CD4-positive, alpha-beta T cell treated with Interleukin-6 for 4 hours (primary cell): Measurements from ENCODE around the gene DENND1B.

Experiments
- DNase-seq: peaks from one replicate; pipeline ENCODE4 v3.0.0-alpha.2; 2020; ENCODE audit warnings: mixed read lengths

The DENND1B gene

DNA sequence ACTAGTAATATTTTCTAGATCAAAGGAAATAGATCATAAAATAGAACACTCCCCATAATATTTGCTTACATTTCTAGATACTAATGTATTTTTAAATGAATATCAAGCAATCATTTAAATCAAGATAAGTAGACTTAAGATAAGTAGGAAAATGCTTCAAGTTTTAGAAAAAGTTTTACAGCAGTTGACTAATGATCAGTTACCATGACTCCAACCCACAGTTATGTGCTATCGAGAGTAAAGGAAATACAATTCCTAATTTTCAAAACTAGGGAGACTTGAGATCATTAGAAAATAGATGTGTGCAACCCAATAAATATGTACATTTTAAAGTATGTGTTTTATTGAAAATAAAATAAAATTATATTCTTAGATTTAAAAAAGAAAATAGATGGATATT is 95.0 kb downstream of the DENND1B start:
- no peak for DNase-seq

DNA sequence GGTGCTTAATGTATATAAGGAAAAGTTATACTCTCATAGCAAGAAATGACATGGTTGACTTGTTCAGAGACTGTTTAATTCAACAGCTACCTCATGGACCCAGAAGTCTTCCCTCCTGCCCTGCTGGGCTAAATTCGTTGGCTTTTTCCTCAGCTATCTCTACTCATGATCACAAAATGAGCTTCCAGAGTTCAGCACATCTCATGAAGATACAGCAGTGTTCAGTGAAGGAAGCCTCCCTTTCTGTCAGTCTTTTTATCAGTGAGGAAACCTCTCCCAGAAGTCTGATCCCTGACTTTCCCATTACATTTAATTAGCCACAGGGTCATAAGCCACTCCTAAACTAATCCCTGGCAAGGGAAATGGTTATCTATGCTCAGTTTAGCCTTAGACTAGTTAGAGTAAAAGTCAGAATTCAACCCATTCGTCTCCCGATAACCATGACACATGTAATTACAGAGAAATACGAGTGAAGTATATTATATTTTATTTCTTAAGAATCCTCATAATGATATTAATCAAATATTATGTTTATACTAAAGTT is 97.5 kb downstream of the DENND1B start:
- DNase-seq = no peak

DNA sequence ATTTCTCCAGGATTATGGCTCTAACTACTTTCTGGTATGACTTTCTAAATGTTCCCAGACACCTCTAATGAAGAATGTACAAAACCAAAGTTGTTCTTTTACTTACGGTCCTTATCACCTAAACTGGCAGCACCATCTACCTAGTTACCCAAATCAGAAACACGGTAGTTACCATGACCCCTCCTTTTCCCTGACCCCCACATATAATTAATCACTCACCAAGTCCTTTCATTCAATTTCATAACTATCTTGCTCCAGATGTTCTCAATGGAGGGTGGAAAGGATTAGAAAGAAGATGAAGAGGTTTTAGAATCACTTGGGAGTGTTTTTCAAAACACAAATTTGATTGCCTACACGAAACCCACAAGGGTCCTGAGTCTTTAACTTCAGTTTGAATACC is 98.0 kb downstream of the DENND1B start:
- DNase-seq = no peak

DNA sequence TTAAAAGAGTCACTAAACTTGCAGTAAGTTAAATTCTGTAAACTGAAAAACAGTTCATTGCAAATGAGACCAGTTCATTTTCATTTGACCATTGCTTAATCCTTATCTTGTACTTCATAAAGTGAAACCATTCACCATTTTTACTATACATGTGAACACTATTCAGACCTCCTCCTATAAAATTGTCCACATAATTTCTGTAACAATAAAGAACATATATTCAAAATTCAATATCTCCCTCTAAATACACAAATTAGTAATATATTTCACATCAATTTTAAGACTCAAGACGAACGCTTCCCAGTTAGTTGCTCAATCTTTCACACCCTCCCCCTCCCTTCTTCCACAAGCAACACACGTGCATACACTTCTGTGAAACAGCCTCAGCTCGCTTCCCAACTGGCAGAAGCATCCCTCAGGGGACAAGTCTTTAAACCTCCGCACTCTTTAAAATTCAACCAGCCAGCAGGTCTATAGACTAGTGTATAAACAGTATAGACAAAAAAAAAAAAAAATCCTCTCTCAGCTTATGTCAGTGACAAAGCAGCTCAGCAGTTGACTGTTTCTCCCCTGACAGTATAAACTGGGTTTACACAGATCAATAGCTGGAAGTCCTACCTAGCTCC is 99.6 kb downstream of the DENND1B start:
- DNase-seq = no peak

DNA sequence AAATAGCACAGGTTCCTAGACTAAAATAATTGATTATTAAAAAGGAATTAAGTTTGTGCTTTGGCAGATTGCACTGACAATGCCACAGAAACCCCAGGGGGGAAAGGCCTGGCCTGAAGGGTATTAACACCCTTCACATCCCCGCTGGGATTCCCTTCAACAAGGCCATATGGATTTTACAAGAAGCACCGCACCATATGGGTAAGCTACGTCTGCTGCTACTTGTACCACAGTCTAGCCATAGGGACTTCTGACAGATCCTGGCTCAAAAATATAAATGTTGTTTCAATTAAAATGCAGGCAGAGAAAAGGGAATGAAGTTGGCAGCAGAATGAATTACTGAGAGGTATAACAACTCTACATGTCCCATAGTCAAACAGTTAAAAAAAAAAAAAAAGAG is 101.0 kb downstream of the DENND1B start:
- no peak for DNase-seq

DNA sequence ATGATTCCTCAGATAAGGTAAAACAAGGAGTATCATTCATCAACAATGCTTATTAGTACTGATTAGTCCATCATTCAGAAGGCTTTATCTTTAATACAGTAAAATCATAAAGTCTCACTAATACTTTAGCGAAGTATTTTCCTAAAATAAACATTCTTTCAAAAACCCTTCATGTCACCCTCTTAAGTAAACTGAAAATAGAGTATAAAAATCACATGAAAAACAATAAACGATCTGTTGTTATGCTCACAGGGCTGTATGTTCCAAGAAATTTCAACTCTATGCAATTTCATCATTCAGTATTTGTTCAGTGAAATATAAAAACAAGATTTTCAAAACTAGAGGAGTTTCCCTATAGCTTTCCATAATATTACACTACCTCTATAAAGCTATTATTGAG is 102.0 kb downstream of the DENND1B start:
- no peak for DNase-seq

DNA sequence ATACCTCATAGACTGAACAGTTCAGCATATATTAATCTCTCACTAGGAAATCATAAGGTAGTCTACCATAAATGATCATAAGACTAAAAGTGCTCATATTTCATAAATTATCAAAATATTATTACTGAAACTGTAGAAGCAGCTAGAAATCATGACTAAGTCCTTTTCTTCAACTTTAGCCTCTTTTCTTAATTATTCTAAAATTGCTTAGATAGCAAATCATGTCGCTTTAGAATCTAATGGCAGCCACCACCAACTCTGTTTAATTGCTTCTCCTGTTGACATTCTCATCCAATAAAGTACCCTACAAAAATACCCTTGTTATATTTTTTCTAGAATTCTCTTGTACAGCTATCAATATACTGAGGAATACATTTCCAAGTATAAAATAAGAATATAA is 102.9 kb downstream of the DENND1B start:
- DNase-seq = no peak

DNA sequence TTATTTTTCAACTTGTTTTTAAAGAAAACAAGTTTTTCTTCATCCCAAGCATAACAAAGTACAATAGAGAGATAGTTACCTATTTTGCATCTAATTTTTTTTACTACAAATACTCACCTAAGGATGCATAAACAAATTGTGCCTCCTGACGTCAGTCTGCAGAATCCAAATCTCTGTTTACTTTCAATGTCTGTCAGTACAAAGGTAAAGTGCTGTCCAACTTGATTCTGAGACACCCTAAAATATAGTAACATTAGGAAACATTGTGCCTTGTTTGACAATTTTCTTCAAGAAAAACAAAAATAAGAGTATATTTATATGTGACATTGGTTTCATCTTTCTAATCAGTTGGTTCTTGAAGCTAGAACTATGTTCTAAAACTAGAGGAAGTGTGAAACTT is 103.4 kb downstream of the DENND1B start:
- no peak for DNase-seq

DNA sequence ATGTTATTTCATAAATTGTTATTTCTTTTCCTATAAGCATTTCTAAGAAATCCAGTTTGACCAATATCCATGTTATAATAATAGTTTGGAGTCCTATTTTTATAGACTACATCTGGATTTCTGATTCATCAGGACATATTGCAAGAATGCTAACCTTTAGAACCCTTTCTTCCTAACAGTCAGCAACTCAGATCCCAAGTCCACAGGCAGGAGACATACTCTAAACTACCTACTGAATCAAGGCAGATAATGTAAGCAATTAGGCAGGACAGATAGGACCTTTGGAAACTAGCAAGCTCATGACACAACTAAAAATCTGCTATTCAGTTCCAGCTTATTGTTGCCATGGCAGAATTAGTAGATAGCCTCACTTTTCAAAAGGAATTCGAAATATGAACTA is 104.1 kb downstream of the DENND1B start:
- no peak for DNase-seq

DNA sequence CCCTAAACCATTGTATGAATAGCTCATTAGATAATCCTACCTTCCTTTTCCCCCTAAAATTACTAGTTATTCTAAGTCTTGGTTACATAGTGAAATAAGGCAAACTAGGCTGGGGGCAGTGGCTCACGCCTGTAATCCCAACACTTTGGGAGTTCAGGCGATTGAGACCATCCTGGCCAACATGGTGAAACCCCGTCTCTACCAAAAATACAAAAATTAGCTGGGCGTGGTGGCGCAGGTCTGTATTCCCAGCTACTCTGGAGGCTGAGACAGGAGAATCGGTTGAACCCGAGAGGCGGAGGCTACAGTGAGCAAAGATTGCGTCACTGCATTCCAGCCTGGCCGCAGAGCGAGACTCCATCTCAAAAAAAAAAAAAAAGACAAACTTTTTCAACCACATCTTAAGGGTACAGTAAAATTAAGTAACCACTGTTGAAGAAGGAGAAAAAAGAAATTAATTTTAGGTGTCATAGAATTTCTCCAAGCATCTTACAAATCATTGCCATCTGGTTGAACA is 108.5 kb downstream of the DENND1B start:
- DNase-seq = no peak

DNA sequence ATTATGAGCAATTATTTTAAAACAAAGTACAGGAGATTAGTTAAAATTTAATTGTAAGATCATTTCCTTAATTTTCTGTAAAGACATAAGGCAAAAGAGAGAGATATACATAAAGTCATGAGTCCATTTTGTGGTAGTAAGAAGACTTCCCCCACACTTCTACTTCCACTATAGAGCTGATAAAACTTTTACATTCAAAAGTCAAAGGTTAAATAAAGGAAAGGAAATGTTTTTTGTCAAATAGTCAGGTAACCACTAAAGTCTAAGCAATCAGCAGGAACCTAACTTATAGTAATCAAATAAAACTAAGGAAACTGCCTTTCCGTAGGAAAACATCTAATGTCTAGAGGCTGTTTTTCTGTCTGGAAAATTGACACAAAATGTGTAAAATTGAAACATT is 110.9 kb downstream of the DENND1B start:
- DNase-seq = no peak

DNA sequence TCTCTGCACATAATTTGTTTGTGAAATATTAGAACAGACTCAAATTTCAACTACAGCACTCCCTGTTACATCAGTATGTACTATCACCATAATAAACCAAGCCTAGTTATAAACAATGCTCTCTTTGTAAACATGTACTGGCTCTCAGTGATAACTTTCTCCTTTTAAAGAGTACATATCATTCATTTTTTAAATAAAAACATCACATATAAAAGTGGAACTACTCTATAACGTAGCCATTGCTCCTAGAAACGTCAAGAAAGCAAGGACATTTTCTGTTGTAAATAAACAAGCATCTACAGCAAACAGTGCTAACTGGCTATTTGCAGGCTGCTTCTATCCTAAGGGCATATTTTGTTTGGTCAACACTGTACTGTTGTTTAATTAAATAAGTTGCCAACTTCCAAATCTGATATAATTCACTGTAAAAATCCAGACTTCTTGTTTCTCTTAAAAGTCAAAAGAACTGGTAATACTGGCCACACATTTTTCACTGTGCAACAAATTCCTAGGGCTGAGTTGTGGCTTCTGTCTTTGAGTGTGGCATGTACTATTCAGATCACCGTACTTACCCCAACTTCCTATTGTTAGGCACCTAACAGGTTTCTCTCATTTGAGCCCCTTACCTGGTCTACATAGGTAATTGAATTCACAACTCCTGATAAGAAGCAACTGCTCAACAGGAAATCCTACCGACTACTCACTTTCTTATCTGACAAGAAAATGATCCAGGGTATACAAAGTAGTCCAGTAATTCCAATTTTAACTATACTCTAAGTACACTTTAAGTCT is 111.9 kb downstream of the DENND1B start:
- DNase-seq = no peak

DNA sequence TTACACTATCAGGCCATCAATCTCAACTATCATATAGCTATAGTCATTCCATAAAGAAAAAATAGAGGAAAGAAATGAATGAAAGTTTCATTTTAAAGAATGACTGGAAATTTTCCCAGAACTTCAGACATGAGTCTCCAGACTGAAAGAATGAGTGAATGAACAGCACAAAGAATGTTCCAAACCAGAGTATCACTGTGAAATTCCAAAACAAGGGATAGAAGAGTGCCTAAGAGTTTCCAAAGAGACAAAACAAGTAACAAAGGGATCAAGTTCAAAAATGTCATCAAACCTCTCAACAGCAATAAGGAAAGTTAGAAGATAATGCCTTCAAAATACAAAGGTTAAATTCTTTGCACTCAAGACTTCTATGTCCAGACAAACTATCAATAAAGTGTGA is 114.9 kb downstream of the DENND1B start:
- no peak for DNase-seq

DNA sequence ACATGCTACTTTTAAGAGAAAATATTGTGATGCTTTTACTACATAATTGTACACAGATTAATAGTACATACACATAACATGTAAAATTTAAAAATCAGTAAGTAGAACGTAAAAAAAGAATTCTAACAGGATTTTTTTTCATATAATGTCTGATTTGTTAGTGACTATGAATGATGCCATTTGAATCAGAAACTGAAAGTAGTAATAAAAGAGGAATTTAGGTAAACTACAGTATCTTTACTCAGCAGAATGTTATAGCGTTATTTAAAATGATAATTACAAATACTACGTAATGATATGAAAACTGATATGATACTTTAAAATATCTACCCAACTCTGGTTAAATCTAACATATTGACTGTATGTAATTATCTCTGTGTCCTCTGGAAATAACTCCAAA is 116.1 kb downstream of the DENND1B start:
- DNase-seq = no peak

DNA sequence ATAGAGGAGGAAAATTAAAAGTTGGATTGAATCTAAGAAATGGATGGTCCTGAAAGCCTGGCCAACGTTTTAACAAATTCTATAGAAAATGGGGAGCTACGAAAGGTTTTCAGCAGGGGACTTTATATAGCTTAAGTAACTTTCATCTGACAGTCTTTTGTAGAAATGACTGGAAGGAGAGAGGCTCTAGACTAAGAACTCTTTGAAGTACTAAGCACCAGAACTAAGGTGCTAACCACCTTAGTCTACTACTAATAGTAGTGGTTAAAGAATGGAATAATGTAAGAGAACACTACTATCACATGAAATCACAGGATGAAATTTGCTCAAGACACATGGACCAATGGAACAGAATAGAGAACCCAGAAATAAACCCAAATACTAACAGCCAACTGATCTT is 126.1 kb downstream of the DENND1B start:
- no peak for DNase-seq

DNA sequence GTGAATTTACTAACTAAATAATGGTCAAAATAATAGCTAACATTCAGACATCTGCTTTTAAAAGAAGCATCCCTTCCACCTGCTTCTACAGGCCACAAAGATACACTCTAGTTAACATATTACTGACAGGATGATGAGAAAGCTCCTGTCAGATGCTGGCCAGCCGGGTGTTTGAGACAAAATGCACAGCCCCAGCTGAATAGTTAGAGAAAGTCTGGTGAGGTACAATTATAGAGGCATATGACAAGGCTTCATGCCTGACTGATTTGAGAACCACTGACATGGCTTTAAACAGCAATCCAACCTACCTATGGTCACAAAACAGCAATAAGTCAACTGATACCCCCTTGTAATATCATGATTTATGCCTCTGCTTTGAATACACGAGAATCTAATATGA is 137.0 kb downstream of the DENND1B start:
- no peak for DNase-seq

DNA sequence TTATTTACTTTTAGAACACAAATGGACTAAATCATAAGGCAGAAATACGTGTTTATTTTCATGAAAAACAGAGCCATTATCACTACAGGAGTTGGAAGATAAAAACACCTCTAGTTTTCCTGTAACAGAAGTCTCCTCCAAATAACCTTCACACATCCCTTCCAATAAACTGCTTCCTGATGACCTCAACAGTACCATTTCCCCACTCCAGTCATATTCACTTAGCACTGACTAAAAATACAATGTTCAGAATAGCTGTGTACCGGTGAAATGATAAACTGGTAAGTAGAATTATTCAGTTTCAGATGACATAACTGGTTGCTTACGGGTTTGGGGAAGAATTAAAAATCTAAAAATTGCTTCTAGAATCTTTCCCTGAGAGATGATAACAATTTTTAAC is 137.9 kb downstream of the DENND1B start:
- no peak for DNase-seq

DNA sequence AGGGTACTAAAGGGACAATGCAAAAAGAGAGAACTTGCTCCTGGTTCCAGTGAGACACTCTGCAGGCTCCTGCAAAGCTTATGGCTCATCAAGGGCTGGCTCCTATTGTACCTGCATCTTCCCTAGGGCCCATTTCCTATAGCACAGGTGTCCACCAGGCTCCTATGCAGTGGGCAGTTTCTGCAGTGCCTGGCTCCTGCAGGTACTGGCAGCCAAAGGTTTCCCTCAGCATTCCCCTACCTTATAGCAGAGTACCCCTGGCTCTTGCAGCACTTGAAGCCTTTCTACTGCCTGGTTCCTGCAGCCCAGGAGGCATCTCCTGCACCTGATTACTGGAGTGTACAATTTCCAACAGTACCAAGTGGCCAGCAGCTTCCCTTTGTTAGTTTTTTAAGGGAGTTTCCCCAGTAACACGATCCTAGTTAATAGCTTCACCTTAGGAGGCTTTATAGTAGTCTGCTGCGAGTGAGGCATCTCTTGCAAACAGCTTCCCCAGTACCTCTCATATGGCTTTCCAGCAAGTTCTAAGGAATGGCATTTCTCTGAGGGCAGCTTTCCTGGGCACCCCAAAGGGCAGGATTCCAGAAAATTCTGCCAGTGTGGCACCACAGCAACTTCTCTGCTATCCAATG is 141.7 kb downstream of the DENND1B start:
- DNase-seq = no peak

DNA sequence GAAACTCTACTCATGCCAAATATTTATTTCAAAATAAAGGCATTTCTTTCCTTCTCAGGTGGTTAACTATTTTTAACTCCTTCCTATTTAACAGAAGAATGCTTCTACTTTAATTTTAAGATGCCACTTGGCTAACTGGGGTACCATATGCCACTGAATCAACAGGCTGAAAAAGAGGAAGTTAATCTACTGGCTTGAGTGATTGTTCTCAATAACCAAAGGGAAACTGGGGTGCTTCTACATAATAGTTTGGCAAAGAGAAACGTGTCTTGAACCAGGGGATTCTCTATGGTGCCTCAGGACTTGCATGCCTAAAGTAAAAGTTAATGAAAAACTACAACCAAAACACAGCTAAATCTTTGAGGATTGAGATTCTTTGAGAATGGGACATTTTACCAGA is 142.6 kb downstream of the DENND1B start:
- DNase-seq = no peak

DNA sequence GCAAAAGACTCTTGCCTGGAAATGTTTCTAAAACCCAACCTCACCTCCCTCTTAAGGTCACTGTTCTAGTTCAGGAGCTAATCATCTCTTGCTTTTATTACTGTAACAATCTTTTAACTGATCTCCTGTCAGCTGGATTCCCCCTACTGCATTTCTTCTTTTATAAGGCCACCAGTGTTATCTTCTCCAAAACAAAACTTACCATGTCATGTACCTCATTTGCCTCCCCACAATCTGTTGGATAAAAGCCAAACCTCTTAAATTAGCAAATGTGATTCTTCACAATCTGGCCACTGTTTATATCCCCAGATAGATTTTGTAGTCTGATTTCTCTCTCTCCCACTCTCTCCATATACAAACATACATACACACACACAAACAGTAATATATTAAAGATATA is 143.3 kb downstream of the DENND1B start:
- DNase-seq = no peak

DNA sequence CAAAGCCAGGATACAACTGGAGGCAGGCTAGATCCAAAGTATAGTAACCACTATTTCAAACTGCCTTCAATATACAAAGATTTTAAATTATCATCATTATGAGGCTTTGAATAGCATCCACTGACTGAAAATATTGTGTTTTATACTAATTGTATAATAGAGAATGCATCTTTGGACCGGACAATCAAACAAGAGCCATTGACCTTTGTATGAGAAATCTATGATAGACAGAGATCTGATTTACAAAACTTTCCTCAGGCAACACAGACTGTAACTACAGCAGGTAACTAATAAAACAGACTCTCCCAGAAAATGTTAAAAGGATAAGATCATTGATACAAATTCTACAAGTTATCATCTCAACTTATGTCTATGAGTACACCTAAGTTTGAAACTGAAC is 152.9 kb downstream of the DENND1B start:
- DNase-seq = no peak

DNA sequence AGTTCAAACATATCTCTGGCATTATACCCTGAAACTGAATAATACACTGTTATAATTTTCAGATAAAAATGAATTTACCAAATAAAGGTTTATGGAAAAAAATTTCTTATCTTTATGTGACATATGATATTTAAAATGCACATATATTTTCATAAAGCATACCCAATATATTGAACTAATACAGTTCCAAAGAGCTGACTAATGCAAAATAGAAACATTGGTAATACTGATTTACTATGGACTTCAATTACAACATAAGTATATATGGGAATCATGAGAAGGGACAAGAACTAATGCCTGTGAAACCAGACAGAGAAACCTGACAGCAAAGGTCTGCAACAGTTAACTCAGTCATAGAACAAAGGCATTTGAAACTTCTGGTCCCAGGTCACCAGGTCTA is 153.5 kb downstream of the DENND1B start:
- no peak for DNase-seq

DNA sequence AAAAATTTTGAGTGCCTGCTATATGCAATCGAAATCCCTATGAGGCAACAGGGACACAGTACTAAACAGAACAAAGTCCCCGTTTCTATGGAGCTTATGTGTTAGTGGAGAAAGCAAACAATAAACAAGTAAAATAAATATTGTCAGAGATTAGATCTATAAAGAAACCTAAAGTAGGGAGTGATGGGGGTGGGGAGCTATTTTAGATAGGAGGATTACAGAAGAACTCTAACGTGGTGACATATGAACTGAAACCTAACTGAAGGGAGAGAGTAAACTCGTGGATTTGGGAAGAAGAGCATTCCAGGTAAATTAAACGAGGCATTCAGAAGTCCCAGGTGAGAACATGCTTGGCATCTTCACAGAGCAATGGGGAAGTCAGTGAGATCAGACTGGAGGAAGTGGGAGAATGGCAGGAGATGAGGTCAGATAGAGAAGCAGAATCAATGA is 154.5 kb downstream of the DENND1B start:
- no peak for DNase-seq
